ENCODE measurements around the gene USP38.
"Not testable (repeated sequence)": the region's sequence is repeated elsewhere in the genome, so short reads cannot be mapped to it uniquely, and the experiment has no call there.

USP38 gene

GRCh38 chr4:143215873-143216272 is 31.2 kb downstream of the USP38 start:
- no peak for DNase-seq (ENCODE audit: low read depth)

- no peak for DNase-seq (ENCODE audit: low read depth)
Measured at GRCh38 chr4:143224255-143224654, 39.5 kb downstream of the USP38 start.

- DNase-seq (ENCODE audit: low read depth) = no peak
Measured at GRCh38 chr4:143225167-143225566, 40.5 kb downstream of the USP38 start.

GRCh38 chr4:143230683-143231082 is 46.0 kb downstream of the USP38 start:
- no peak for DNase-seq (ENCODE audit: low read depth)

- DNase-seq (ENCODE audit: low read depth) = no peak
Measured at GRCh38 chr4:143232277-143232676, 47.6 kb downstream of the USP38 start.

GRCh38 chr4:143234153-143234552 is 49.4 kb downstream of the USP38 start:
- DNase-seq (ENCODE audit: low read depth) = no peak

- not testable (repeated sequence) for DNase-seq (ENCODE audit: low read depth)
Measured at GRCh38 chr4:143237195-143237594, 52.5 kb downstream of the USP38 start.

- no peak for DNase-seq (ENCODE audit: low read depth)
Measured at GRCh38 chr4:143240939-143241679, 56.4 kb downstream of the USP38 start.

GRCh38 chr4:143241892-143242291 is 57.2 kb downstream of the USP38 start:
- DNase-seq (ENCODE audit: low read depth) = no peak

GRCh38 chr4:143243041-143243440 is 58.3 kb downstream of the USP38 start:
- DNase-seq (ENCODE audit: low read depth) = no peak

- DNase-seq (ENCODE audit: low read depth) = no peak
Measured at GRCh38 chr4:143246977-143247376, 62.3 kb downstream of the USP38 start.

GRCh38 chr4:143247866-143248265 is 63.1 kb downstream of the USP38 start:
- DNase-seq (ENCODE audit: low read depth) = no peak

- no peak for DNase-seq (ENCODE audit: low read depth)
Measured at GRCh38 chr4:143248827-143249226, 64.1 kb downstream of the USP38 start.

- DNase-seq (ENCODE audit: low read depth) = no peak
Measured at GRCh38 chr4:143250617-143251016, 65.9 kb downstream of the USP38 start.

- no peak for DNase-seq (ENCODE audit: low read depth)
Measured at GRCh38 chr4:143251348-143251747, 66.6 kb downstream of the USP38 start.

- no peak for DNase-seq (ENCODE audit: low read depth)
Measured at GRCh38 chr4:143251779-143252178, 67.1 kb downstream of the USP38 start.

GRCh38 chr4:143252478-143252877 is 67.8 kb downstream of the USP38 start:
- DNase-seq (ENCODE audit: low read depth) = no peak

- no peak for DNase-seq (ENCODE audit: low read depth)
Measured at GRCh38 chr4:143253166-143253565, 68.4 kb downstream of the USP38 start.

- no peak for DNase-seq (ENCODE audit: low read depth)
Measured at GRCh38 chr4:143254491-143255226, 69.9 kb downstream of the USP38 start.

- DNase-seq (ENCODE audit: low read depth) = no peak
Measured at GRCh38 chr4:143256456-143256855, 71.7 kb downstream of the USP38 start.

- DNase-seq (ENCODE audit: low read depth) = no peak
Measured at GRCh38 chr4:143257356-143257755, 72.6 kb downstream of the USP38 start.

- DNase-seq (ENCODE audit: low read depth) = no peak
Measured at GRCh38 chr4:143260750-143261149, 76.0 kb downstream of the USP38 start.

- no peak for DNase-seq (ENCODE audit: low read depth)
Measured at GRCh38 chr4:143262838-143263237, 78.1 kb downstream of the USP38 start.

GRCh38 chr4:143267690-143268089 is 83.0 kb downstream of the USP38 start:
- DNase-seq (ENCODE audit: low read depth) = not testable (repeated sequence)

Measured in stimulated activated CD8-positive, alpha-beta memory T cell treated with anti-CD3 and anti-CD28 coated beads, Interleukin-12 subunit alpha, Interleukin-12 subunit beta, amount 100 ng/mL, for 1 hour (primary cell).